ENCODE data around the gene FAM161A.
"Not testable (repeated sequence)": the region's sequence is repeated elsewhere in the genome, so short reads cannot be mapped to it uniquely, and the experiment has no call there.

FAM161A gene, protein sequence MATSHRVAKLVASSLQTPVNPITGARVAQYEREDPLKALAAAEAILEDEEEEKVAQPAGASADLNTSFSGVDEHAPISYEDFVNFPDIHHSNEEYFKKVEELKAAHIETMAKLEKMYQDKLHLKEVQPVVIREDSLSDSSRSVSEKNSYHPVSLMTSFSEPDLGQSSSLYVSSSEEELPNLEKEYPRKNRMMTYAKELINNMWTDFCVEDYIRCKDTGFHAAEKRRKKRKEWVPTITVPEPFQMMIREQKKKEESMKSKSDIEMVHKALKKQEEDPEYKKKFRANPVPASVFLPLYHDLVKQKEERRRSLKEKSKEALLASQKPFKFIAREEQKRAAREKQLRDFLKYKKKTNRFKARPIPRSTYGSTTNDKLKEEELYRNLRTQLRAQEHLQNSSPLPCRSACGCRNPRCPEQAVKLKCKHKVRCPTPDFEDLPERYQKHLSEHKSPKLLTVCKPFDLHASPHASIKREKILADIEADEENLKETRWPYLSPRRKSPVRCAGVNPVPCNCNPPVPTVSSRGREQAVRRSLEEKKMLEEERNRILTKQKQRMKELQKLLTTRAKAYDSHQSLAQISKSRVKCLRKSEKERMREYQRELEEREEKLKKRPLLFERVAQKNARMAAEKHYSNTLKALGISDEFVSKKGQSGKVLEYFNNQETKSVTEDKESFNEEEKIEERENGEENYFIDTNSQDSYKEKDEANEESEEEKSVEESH

DNA sequence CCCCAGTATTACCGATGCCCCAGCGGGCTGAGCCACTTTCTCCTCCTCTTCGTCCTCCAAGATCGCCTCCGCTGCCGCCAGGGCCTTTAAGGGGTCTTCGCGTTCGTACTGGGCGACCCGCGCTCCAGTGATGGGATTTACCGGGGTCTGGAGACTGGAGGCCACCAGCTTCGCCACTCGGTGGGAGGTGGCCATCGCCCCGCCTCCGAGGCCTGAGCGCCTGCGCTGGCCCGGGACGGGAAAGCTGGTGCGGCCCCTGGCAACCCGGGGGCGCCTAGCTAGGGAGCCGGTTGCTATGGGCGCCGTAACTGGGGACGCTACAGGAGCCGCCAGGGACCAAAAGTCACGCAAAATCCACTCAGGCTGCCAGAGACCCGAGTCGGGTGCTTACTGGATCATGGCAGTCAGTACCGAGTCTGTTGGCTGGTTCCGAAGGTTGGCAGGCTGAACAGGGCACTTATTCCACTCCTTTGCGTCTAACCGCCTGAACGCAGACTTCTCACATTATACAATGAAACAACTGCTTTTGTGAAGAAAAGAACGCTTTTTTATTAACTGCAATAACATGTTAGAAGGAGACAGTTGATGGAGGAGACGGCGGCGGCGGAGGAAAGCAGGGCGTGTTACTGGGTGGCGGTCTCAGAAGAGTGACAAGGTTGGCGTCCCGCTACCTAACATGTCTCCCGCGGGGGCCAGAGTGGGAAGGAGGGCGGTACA, at the start of gene FAM161A:
Gene FAM161A (minus strand): TSS at position 214 of the 717 bp plus-strand sequence. CDS start 19 bp downstream, at position 195.
- in situ Hi-C loops (cut with HindIII; ENCODE audit: low sequenced_read_pairs), result loop anchor here (25.0 kb wide), 1 partner anchor 342 kb away; no protein-coding TSS in a partner anchor

DNA sequence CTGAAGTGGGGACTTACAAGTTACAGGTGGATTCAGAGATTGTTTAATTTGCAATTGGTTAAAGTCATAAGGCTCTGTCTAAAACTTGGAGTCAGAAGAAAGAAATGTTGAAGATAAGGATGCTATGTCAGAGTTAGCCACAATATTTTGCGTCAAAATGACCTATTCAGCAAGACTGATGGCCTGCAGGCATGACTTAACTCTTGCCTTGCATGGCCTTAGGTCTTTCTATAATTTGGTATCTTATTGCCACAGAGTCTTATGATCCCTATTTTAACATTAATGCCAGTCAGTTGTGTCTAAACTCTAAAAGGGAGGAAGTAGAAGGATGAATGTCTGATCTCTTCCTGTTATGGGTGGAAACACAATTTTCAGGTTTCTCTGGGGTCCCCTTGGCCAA, 46.4 kb upstream of the FAM161A start:
- in situ Hi-C loops (cut with HindIII; ENCODE audit: low sequenced_read_pairs), result no loop called here

DNA sequence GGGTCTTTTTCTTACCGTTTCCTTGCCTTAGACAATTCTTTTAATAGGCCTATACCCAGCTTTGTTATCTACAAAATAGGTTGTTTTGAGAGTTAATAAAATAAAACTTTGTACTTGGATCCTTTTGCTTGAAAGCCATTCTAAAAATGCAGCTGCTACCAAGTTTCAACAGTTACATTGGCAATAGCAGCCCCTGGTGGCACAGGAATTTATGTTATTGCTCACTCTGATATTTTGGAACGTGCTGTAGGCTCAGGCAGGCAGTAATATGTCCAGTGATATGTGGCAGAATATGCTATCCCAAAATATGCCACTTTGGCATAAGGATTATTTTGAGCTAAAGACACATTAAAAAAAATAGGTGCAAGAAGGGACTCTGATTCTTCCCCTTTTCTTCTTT, 45.0 kb upstream of the FAM161A start:
- in situ Hi-C loops (cut with HindIII; ENCODE audit: low sequenced_read_pairs), result no loop called here

DNA sequence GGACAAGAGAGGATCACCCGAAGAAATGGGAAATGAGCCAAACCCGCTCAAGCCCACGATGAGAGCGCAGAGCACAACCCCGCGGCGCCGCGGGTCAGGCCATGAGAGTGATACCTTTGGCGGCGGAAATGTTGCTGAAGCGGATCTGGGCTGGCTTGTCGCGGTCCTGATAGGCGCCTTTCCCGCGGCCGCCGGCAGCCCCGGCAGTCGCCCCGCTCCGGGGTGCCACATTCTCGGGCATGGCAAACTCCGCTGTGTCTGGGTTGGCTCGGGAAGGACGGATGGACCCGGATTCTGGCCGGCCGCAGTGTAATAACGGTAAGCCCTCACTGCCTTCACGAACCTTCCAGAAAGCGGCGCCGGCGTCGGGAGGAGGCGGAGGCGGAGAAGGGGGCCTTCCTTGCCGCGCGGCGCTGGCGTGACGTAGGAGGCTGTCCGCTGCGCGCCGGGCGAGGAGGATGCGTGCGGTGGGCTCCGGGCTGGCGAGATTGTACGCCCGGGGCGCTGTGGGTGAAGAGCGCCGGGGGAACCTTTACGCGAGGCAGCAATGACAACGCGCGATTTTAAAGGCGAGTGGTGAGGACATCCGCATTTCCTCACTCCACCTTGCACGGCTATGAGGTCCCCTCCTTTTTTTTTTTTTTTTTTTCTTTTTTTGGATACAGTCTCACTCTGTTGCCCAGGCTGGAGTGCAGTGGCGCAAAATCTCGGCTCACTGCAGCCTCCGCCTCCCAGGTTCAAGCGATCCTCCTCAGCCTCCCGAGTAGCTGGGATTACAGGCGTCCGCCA, 34.6 kb upstream of the FAM161A start, which contains the start of gene CCT4:
Gene CCT4 (minus strand): TSS at position 390 of the 789 bp plus-strand sequence. CDS start 149 bp downstream, at position 241.
- in situ Hi-C loops (cut with HindIII; ENCODE audit: low sequenced_read_pairs), result no loop called here

DNA sequence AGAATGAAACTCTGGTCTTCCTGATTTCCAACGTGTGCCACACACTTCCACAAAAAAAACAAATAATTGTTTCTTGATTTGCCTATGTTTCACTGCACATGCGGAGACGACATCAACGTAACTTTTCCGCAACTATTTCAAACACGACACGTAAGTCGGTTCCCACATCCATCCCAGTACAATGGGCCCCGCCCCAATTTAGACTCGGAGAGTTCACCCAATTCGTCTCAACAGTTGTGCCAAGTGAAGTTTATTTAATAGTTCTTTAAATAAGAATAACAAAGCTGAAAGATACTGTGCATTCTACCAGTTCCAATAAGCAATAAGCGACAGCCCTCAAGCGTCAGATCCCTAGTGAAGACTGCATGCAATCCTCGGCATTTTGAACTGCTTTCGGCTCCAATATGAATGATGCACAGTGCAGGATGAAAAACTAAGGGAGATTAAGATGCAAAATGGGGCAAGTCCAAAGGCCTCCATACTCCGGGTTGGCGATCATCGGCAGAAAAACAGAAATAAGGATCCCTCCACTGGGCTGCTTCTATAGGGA, 33.9 kb upstream of the FAM161A start:
- in situ Hi-C loops (cut with HindIII; ENCODE audit: low sequenced_read_pairs), result no loop called here

DNA sequence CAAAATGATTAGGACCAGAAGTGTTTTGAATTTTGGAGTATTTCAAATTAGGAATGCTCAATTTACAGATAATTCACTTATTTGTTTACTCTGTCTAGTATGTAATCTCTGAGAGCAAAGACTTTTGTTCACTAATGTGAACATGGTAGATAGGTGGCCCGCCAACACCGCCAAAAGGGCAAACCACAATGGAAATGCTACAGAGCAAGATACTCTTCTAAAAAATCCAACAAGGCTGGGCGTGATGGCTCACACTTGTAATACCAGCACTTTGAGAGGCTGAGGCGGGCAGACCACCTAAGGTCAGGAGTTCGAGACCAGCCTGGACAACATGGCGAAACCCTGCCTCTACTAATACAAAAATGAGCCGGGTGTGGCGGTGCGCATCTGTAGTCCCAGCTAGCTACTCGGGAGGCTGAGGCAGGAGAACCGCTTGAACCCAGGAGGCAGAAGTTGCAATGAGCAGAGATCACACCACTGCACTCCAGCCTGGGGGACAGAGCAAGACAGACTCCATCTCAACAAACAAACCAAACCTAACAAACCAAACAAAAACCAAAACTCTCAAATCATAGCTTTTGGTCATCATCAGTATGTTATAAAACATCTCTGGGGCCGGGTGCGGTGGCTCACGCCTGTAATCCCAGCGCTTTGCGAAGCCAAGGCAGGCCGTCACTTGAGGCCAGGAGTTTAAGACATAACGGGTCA, 32.2 kb upstream of the FAM161A start:
- in situ Hi-C loops (cut with HindIII; ENCODE audit: low sequenced_read_pairs), result no loop called here

DNA sequence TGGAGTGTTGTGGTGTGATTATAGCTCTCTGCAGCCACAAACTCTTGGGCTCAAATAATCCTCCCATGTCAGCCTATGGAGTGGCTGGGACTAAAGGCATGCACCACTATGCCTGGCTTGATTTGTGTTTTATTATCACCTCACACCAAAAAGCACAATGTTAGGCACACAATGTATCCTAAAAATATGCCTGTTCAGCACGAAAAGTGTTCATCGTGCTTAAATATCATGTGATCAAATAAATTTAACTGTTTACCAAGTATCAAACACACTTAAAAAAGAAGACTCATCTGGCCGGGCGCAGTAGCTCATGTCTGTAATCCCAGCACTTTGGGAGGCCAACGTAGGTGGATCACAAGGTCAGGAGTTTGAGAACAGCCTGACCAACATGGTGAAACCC, 29.0 kb upstream of the FAM161A start:
- in situ Hi-C loops (cut with HindIII; ENCODE audit: low sequenced_read_pairs), result no loop called here

DNA sequence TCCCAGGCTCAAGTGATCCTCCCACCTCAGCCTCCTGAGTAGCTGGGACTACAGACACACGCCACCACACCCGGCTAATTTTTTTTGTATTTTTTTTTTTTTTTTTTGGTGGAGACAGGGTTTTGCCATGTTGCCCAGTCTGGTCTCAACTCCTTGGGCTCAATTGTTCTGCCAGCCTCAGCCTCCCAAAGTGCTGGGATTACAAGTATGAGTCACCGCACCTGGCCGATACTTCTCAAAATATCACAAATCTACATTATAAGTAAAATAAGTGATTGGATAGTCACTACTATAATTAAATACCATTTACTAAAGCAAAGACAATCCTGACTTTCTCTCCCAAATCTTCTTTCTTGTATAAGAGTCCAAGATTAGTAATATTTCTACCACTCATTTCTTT, 25.5 kb upstream of the FAM161A start:
- in situ Hi-C loops (cut with HindIII; ENCODE audit: low sequenced_read_pairs), result not testable (repeated sequence)

DNA sequence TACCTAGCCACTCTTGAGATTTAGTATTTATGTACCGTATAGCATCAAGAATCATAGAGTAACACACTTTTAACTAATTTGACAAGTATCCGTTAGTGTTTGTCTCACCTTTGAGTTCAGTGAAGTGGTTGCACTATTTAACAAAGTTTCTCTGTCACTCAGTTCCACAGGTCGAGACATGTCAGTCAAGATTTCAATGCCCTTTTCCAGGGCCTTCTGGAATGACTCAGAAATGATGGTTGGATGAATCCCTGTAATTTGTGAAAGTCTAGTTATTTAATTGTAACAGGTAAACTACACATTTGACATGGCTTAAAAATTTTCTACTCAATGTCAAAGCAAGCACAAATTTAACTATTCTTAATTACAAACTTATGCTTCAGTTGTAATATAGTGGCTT, 24.9 kb upstream of the FAM161A start:
- in situ Hi-C loops (cut with HindIII; ENCODE audit: low sequenced_read_pairs), result no loop called here

DNA sequence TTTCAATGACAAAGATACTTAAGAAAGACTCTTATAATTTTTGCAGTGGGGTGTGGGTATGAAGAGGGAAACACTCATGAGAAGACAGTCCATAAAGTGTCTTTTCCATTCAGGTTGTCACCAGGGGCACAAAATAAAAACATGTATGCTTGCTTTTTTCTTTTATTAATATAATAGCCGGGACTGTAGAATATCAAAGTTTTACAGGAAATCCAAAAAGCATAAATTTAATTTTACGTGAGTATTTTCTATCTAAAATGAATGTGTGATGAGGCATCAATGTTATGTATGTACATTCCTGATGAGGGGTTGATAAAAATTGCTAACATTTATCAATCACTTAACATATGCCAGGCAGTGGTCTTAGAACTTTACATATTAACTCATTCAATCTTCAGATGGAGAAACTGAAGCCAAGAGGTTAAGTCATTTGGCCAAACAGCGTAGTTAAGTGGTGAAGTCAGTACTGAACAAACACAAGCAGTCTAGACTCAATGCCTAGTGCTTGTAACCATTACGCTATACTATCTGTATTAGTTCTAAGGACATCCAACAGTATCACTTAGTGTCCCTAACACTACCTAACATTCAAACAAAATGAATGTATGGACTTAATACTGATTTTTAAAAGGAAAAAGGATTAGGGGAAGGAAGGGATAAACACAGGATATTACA, 23.8 kb upstream of the FAM161A start:
- in situ Hi-C loops (cut with HindIII; ENCODE audit: low sequenced_read_pairs), result no loop called here

DNA sequence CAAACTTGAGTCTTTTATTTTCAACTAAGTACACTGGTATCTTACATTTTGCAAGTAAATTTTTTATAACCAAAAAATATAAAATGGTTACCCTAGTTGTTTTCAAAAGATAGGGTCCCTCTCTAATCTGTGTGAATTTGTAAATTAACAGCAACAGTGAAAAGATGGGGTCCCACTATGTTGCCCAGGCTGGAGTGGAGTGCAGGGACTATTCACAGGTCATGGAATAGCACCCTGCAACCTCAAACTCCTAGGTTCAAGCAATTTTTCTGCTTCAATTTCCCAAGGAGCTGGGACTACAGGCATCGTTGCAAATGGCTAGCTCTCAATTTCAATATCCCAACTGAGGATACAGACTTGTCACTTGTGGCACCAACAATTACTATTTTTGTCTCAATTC, 22.5 kb upstream of the FAM161A start:
- in situ Hi-C loops (cut with HindIII; ENCODE audit: low sequenced_read_pairs), result no loop called here

DNA sequence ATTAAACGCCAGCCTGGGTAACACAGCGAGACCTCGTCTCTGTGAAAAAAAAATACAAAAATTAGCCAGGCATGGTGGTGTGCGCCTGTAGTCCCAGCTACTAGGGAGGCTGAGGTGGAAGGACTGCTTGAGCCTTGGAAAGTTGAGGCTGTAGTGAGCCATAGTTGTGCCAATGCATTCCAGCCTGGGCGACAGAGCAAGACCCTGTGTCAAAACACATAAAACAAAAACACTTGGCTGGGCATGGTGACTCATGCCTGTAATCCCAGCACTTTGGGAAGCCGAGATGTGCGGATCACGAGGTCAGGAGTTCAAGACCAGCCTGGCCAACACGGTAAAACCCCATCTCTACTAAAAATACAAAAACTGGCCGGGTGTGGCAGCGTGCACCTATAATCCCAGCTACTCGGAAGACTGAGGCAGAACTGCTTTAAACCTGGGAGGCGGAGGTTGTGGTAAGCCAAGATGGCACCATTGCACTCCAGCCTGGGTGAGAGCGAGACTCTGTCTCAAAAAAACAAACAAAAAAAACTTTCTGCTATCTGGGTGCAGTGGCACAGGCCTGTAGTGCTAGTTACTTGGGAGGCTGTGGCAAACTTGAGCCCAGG, 12.7 kb upstream of the FAM161A start:
- in situ Hi-C loops (cut with HindIII; ENCODE audit: low sequenced_read_pairs), result loop anchor here (25.0 kb wide), 1 partner anchor 354 kb away; no protein-coding TSS in a partner anchor

DNA sequence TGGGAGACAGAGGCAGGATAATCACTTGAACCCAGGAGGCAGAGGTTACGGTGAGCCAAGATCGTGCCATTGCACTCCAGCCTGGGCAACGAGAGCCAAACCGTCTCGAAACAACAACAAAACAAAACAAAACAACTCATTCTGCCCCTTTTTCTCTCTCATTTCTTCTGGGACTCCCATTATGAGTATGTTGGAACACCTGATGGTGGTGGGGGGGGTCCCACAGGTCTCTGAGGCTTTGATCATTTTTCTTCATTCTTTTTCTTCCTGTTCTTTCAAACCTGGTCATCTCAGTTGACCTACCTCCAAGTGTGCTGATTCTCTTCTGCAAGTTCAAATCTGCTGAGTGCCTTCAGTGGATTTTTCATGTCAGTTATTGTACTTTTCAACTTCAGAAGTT, 8.2 kb upstream of the FAM161A start:
- in situ Hi-C loops (cut with HindIII; ENCODE audit: low sequenced_read_pairs), result loop anchor here (25.0 kb wide), 1 partner anchor 350 kb away; no protein-coding TSS in a partner anchor

DNA sequence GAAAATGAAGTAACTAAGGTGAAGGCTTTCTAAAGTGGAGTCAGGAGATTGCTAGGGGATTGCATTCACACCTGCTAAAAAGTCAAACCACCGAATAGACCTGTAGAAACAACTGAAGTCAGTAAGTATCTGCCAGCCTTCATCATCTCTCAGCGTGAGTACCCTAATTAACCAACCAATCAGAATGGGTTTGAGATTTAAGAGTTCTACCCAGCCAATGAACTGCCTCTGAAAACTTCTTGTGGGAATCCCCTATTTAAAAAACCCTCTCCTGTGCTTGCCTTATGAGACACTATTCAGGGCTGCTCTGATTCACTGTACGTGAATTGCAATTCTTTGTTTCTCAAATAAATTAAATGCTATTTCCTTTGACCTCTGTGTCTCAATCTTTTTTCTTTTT, 3.4 kb upstream of the FAM161A start:
- in situ Hi-C loops (cut with HindIII; ENCODE audit: low sequenced_read_pairs), result loop anchor here (25.0 kb wide), 1 partner anchor 345 kb away; no protein-coding TSS in a partner anchor

DNA sequence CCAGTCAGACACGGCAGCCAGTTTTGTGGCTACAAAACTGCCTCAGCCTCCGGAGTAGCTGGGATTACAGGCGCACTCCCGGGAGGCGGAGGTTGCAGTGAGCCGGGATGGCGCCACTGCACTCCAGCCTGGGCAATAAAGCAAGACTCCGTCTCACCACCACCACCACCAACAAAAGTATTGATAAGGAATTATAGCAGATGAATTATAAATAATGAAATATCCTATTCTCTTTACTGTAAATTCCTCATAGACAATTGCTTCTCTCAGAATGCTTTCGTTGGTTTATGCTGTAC, 1.4 kb upstream of the FAM161A start:
- in situ Hi-C loops (cut with HindIII; ENCODE audit: low sequenced_read_pairs), result loop anchor here (25.0 kb wide), 1 partner anchor 343 kb away; no protein-coding TSS in a partner anchor

DNA sequence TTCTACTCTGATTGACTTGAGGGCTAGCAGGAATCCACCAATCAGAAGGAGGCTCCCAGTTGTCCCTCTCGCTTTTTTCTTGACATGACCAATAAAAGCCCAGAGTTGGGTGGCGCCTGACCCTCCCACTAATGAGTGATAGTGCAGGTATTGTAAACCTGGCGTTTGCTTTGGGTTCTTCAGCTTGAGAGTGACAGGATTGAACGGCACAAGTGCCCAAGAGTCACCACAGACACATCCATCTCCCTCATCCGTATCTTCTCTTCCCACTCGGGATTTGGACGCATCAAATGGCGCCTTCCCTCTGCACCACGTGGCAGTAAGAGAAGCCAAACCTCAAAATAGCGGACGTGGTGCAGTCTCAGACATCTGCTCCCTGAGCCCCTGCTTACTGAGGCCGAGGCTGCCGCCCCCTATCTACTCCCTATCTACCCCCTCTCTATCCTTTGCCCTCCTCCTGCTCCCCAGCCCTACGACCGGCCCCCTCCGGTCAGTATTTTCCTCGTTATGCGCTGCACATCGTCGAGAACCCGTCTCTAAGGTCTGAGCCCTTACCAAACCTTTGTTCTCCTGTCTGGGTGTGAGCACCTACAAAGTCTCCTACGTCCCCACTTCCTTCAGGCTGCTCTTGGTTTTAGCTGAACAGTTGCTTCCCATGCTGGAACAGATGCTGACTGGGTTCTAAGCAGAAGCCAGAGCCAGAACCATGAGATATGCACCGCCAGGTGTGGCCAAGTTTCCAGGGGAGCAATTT, 881 bp upstream of the FAM161A start:
- in situ Hi-C loops (cut with HindIII; ENCODE audit: low sequenced_read_pairs), result loop anchor here (25.0 kb wide), 1 partner anchor 342 kb away; no protein-coding TSS in a partner anchor

DNA sequence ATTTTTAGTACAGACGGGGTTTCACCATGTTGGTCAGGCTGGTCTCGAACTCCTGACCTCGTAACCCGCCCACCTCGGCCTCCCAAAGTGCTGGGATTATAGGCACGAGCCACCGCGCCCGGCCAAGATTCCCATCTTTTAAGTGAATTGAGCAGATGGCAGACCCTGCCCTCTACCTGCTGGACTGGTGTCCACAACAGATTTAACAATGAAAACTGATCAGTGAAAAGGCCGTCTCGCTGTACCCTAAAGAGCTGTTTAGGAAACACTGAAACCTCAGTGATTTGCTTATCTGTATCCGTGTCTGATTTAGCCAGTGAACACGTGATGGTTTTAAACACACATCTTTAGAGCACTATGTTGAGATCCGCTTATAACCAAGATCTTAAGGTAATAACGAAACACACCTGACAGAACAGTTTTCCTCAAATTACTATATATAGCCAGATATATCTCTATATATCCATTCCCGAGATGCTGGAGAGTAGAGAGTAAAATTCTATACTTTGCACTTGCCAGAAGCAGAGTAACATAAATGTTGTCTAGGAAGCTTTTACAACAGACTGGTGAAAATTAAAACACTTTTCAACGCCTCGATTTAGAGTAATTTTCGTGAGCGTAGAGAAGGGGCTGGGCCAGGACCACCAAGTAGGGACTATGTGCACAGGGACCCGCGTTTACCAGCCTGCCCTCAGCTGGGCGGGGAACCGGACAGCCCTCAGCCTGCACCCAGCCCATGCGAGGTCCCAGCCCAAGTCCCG, 594 bp downstream of the FAM161A start:
- in situ Hi-C loops (cut with HindIII; ENCODE audit: low sequenced_read_pairs), result loop anchor here (25.0 kb wide), 1 partner anchor 341 kb away; no protein-coding TSS in a partner anchor
